Fibroblast of skin of right quadriceps (primary cell): ENCODE results near the gene RAD51B.

Experiments
- DNase-seq: peaks from one replicate; pipeline ENCODE4 v3.0.0-alpha.2; 2013

The RAD51B gene

GRCh38 chr14:68479247-68479646 is 659.7 kb downstream of the RAD51B start:
- peak; percentile 37 for DNase-seq

- no peak for DNase-seq
These were observed 662.4 kb downstream of the RAD51B start for GRCh38 chr14:68482018-68482417.

GRCh38 chr14:68482772-68483395 is 663.3 kb downstream of the RAD51B start:
- no peak for DNase-seq

- no peak for DNase-seq
These were observed 666.6 kb downstream of the RAD51B start for GRCh38 chr14:68486033-68486732.

- DNase-seq, result no peak
These were observed 667.2 kb downstream of the RAD51B start for GRCh38 chr14:68486809-68487208.

GRCh38 chr14:68487805-68488590 is 668.4 kb downstream of the RAD51B start:
- DNase-seq, result peak; percentile 69

- no peak for DNase-seq
These were observed 672.2 kb downstream of the RAD51B start for GRCh38 chr14:68491793-68492192.

GRCh38 chr14:68492381-68493151 is 673.0 kb downstream of the RAD51B start:
- no peak for DNase-seq

- DNase-seq, result no peak
These were observed 673.8 kb downstream of the RAD51B start for GRCh38 chr14:68493152-68493911.

GRCh38 chr14:68495101-68496039 is 675.8 kb downstream of the RAD51B start:
- DNase-seq, result no peak

- DNase-seq, result peak; percentile 42
These were observed 677.4 kb downstream of the RAD51B start for GRCh38 chr14:68497011-68497410.

GRCh38 chr14:68499451-68499850 is 679.9 kb downstream of the RAD51B start:
- DNase-seq, result no peak

- no peak for DNase-seq
These were observed 681.6 kb downstream of the RAD51B start for GRCh38 chr14:68501171-68501570.

GRCh38 chr14:68501614-68502052 is 682.1 kb downstream of the RAD51B start:
- no peak for DNase-seq

- DNase-seq, result no peak
These were observed 682.7 kb downstream of the RAD51B start for GRCh38 chr14:68502230-68502629.

GRCh38 chr14:68503186-68503825 is 683.7 kb downstream of the RAD51B start:
- DNase-seq, result no peak

GRCh38 chr14:68504861-68505260 is 685.3 kb downstream of the RAD51B start:
- DNase-seq, result no peak

- peak; percentile 88 for DNase-seq
These were observed 686.6 kb downstream of the RAD51B start for GRCh38 chr14:68506021-68506644.

GRCh38 chr14:68506645-68507419 is 687.3 kb downstream of the RAD51B start:
- no peak for DNase-seq
